ENCODE data around the gene SPAG6. TPM values are rescaled to one million over a fixed set of nuclear protein-coding genes. Genes with fewer than 3 reads are reported as not detected.

The SPAG6 gene
- total and polyA plus RNA-seq, 4 donors = 0.23 TPM; not detected in 3

DNA sequence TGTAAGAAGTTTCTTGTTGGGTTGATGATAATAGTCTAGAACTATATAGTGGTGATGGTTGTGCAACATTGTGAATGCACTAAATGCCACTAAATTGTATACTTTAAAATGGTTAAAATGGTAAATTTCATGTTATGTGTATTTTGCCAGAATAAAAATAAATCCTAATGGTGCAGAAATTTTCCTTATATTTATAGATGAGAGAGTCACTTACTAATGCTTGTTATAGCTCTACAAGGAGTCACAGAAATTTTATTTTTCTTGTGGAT, 21.1 kb downstream of the SPAG6 start:
- no peak for DNase-seq (ENCODE audit: low spot score)
- H3K4me3 ChIP-seq (ENCODE audit: low read depth in 1 of 3, low read length in 3 of 3) = no peak overlapping the region
- H3K4me1 ChIP-seq (ENCODE audit: control insufficient read depth in 4 of 4, insufficient read depth in 4 of 4, low read length in 3 of 4) = no peaks in the 10 kb centered on the region
- H3K9me3 ChIP-seq (ENCODE audit: control insufficient read depth in 4 of 4, low read length in 3 of 4) = no peaks in the 10 kb centered on the region
- TF ChIP-seq, protein P1, sequence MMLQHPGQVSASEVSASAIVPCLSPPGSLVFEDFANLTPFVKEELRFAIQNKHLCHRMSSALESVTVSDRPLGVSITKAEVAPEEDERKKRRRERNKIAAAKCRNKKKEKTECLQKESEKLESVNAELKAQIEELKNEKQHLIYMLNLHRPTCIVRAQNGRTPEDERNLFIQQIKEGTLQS (IDR thresholded peaks at IDR 0.05) = no peak
- TF ChIP-seq JUND (IDR thresholded peaks at IDR 0.05) (no peak), SP1 (IDR thresholded peaks at IDR 0.05) (no peak), TAF1 (conservative IDR thresholded peaks at IDR 0.05) (no peak), EGR1 (IDR thresholded peaks at IDR 0.05; ENCODE audit: low read depth in 2 of 2) (no peak), HNF4A (conservative IDR thresholded peaks at IDR 0.05) (no peak), FOXA2 (IDR thresholded peaks at IDR 0.05) (no peak), NR2F2 (IDR thresholded peaks at IDR 0.05) (no peak), YY1 (IDR thresholded peaks at IDR 0.05) (no peak)
- TF ChIP-seq, protein P2, sequence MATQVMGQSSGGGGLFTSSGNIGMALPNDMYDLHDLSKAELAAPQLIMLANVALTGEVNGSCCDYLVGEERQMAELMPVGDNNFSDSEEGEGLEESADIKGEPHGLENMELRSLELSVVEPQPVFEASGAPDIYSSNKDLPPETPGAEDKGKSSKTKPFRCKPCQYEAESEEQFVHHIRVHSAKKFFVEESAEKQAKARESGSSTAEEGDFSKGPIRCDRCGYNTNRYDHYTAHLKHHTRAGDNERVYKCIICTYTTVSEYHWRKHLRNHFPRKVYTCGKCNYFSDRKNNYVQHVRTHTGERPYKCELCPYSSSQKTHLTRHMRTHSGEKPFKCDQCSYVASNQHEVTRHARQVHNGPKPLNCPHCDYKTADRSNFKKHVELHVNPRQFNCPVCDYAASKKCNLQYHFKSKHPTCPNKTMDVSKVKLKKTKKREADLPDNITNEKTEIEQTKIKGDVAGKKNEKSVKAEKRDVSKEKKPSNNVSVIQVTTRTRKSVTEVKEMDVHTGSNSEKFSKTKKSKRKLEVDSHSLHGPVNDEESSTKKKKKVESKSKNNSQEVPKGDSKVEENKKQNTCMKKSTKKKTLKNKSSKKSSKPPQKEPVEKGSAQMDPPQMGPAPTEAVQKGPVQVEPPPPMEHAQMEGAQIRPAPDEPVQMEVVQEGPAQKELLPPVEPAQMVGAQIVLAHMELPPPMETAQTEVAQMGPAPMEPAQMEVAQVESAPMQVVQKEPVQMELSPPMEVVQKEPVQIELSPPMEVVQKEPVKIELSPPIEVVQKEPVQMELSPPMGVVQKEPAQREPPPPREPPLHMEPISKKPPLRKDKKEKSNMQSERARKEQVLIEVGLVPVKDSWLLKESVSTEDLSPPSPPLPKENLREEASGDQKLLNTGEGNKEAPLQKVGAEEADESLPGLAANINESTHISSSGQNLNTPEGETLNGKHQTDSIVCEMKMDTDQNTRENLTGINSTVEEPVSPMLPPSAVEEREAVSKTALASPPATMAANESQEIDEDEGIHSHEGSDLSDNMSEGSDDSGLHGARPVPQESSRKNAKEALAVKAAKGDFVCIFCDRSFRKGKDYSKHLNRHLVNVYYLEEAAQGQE (IDR thresholded peaks at IDR 0.05) = no peak
- TF ChIP-seq, protein P3, sequence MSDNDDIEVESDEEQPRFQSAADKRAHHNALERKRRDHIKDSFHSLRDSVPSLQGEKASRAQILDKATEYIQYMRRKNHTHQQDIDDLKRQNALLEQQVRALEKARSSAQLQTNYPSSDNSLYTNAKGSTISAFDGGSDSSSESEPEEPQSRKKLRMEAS (IDR thresholded peaks at IDR 0.05) = no peak
- TF ChIP-seq, protein P4, sequence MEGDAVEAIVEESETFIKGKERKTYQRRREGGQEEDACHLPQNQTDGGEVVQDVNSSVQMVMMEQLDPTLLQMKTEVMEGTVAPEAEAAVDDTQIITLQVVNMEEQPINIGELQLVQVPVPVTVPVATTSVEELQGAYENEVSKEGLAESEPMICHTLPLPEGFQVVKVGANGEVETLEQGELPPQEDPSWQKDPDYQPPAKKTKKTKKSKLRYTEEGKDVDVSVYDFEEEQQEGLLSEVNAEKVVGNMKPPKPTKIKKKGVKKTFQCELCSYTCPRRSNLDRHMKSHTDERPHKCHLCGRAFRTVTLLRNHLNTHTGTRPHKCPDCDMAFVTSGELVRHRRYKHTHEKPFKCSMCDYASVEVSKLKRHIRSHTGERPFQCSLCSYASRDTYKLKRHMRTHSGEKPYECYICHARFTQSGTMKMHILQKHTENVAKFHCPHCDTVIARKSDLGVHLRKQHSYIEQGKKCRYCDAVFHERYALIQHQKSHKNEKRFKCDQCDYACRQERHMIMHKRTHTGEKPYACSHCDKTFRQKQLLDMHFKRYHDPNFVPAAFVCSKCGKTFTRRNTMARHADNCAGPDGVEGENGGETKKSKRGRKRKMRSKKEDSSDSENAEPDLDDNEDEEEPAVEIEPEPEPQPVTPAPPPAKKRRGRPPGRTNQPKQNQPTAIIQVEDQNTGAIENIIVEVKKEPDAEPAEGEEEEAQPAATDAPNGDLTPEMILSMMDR (IDR thresholded peaks at IDR 0.05; ENCODE audit: low read depth, low read length, missing input control) = no peak
- TF ChIP-seq, protein P5, sequence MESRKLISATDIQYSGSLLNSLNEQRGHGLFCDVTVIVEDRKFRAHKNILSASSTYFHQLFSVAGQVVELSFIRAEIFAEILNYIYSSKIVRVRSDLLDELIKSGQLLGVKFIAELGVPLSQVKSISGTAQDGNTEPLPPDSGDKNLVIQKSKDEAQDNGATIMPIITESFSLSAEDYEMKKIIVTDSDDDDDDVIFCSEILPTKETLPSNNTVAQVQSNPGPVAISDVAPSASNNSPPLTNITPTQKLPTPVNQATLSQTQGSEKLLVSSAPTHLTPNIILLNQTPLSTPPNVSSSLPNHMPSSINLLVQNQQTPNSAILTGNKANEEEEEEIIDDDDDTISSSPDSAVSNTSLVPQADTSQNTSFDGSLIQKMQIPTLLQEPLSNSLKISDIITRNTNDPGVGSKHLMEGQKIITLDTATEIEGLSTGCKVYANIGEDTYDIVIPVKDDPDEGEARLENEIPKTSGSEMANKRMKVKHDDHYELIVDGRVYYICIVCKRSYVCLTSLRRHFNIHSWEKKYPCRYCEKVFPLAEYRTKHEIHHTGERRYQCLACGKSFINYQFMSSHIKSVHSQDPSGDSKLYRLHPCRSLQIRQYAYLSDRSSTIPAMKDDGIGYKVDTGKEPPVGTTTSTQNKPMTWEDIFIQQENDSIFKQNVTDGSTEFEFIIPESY (IDR thresholded peaks at IDR 0.05) = no peak
- H3K27ac ChIP-seq (ENCODE audit: low read depth in 1 of 2, low read length in 2 of 2) = no peak overlapping the region
- peaks cover 0 to 2% (median 0%) of the 10 kb centered on the region in 4 donors for H3K27me3 ChIP-seq (ENCODE audit: control insufficient read depth in 4 of 4, insufficient read depth in 4 of 4, low read length in 3 of 4)
- H3K9ac ChIP-seq (ENCODE audit: low read depth in 1 of 2, low read length in 2 of 2) = no peak overlapping the region
- H3K36me3 ChIP-seq (ENCODE audit: control insufficient read depth in 4 of 4, insufficient read depth in 3 of 4, low read depth in 1 of 4, low read length in 3 of 4) = no peaks in the 10 kb centered on the region

DNA sequence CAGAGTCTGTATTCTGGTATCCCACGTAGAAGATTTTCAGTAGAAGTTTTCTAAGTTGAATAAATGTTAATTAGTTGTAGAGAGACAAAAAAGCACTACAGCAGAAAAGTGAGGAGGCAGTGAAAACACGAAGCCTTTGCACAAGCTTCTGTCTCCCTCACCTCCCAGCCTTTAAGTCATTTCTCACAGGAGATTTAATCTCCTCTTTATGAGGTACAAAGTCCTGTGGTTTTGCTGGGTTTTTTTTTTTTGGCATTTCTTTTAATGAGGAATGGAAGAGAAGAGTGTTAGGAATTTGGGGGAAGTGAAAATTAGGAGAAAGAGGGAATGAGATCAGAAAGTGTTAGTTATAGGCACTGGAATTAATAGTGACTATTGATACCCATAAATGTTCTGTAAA, 21.5 kb downstream of the SPAG6 start:
- no peak overlapping the region for H3K27ac ChIP-seq (ENCODE audit: low read depth in 1 of 2, low read length in 2 of 2)
- H3K27me3 ChIP-seq (ENCODE audit: control insufficient read depth in 4 of 4, insufficient read depth in 4 of 4, low read length in 3 of 4) = peaks cover 0 to 2% (median 0%) of the 10 kb centered on the region in 4 donors
- H3K9me3 ChIP-seq (ENCODE audit: control insufficient read depth in 4 of 4, low read length in 3 of 4) = no peaks in the 10 kb centered on the region
- WGBS = 58% methylated on average over 2 of the region's 2 CpGs
- H3K36me3 ChIP-seq (ENCODE audit: control insufficient read depth in 4 of 4, insufficient read depth in 3 of 4, low read depth in 1 of 4, low read length in 3 of 4) = no peaks in the 10 kb centered on the region
- no peaks in the 10 kb centered on the region for H3K4me1 ChIP-seq (ENCODE audit: control insufficient read depth in 4 of 4, insufficient read depth in 4 of 4, low read length in 3 of 4)
- no peak overlapping the region for H3K9ac ChIP-seq (ENCODE audit: low read depth in 1 of 2, low read length in 2 of 2)
- H3K4me3 ChIP-seq (ENCODE audit: low read depth in 1 of 3, low read length in 3 of 3) = no peak overlapping the region
- no peak for DNase-seq (ENCODE audit: low spot score)
- TF ChIP-seq, protein P1 (IDR thresholded peaks at IDR 0.05) = no peak
- TF ChIP-seq TAF1 (conservative IDR thresholded peaks at IDR 0.05) (no peak), FOXA2 (IDR thresholded peaks at IDR 0.05) (no peak), RAD21 (IDR thresholded peaks at IDR 0.05) (no peak)
- TF ChIP-seq, protein P2 (IDR thresholded peaks at IDR 0.05) = no peak
- TF ChIP-seq, protein P3 (IDR thresholded peaks at IDR 0.05) = no peak
- TF ChIP-seq, protein P5 (IDR thresholded peaks at IDR 0.05) = no peak
- TF ChIP-seq, protein P4 (IDR thresholded peaks at IDR 0.05; ENCODE audit: low read depth, low read length, missing input control) = no peak

Measured in liver (tissue), 9 donors.